GM19025 (cell line): ENCODE measurements around the gene PDE9A.

Experiments
- ATAC-seq: cut with Tn5 transposase; IDR thresholded peaks from one replicate; pipeline ENCODE4 v1.9.1; 2021; ENCODE audit warnings: mild to moderate bottlenecking, low read depth, moderate library complexity; ENCODE audit not compliant: unreplicated experiment

Gene PDE9A

GRCh38 chr21:42684109-42684916, 30.9 kb downstream of the PDE9A start:
- ATAC-seq = no peak

GRCh38 chr21:42685036-42685435, 31.6 kb downstream of the PDE9A start:
- ATAC-seq = no peak

- no peak for ATAC-seq
Measured at GRCh38 chr21:42685954-42686500, 32.6 kb downstream of the PDE9A start.

GRCh38 chr21:42687796-42688195, 34.4 kb downstream of the PDE9A start:
- ATAC-seq = no peak

GRCh38 chr21:42688226-42688840, 34.9 kb downstream of the PDE9A start:
- ATAC-seq = no peak

GRCh38 chr21:42688841-42689371, 35.5 kb downstream of the PDE9A start:
- ATAC-seq = no peak

GRCh38 chr21:42690586-42690985, 37.2 kb downstream of the PDE9A start:
- no peak for ATAC-seq

GRCh38 chr21:42691901-42692559, 38.6 kb downstream of the PDE9A start:
- ATAC-seq = no peak

- ATAC-seq = no peak
Measured at GRCh38 chr21:42692688-42693087, 39.3 kb downstream of the PDE9A start.

- no peak for ATAC-seq
Measured at GRCh38 chr21:42694751-42695696, 41.6 kb downstream of the PDE9A start.

- no peak for ATAC-seq
Measured at GRCh38 chr21:42695697-42696380, 42.4 kb downstream of the PDE9A start.

GRCh38 chr21:42696501-42697040, 43.1 kb downstream of the PDE9A start:
- ATAC-seq = no peak

- no peak for ATAC-seq
Measured at GRCh38 chr21:42698733-42699132, 45.3 kb downstream of the PDE9A start.

- no peak for ATAC-seq
Measured at GRCh38 chr21:42699196-42699595, 45.8 kb downstream of the PDE9A start.

- ATAC-seq = no peak
Measured at GRCh38 chr21:42701706-42702456, 48.5 kb downstream of the PDE9A start.

- no peak for ATAC-seq
Measured at GRCh38 chr21:42702720-42703119, 49.3 kb downstream of the PDE9A start.

GRCh38 chr21:42703136-42703908, 49.9 kb downstream of the PDE9A start:
- ATAC-seq = no peak

- ATAC-seq = no peak
Measured at GRCh38 chr21:42703965-42704364, 50.5 kb downstream of the PDE9A start.
